Measurements from ENCODE around the gene SPOUT1. TPM values are rescaled to one million over a fixed set of nuclear protein-coding genes. Genes with fewer than 3 reads are reported as not detected.

Gene SPOUT1
- total and polyA plus RNA-seq, 2 experiments from 2014 or later, result 24.2 to 52.1 TPM

Other genes with a start within 250 kb of the SPOUT1 start
- gene DYNC2I2, start 172.9 kb downstream of the SPOUT1 start, total RNA-seq, result 77.2 and 94.9 TPM in 2 replicates
- gene DYNC2I2, start 172.9 kb downstream of the SPOUT1 start, polyA plus RNA-seq, result 81.7 and 119 TPM in 2 replicates
- gene SET, start 140.6 kb downstream of the SPOUT1 start, total RNA-seq, result 335 and 481 TPM in 2 replicates
- 227 and 262 TPM in 2 replicates for gene SET, start 140.6 kb downstream of the SPOUT1 start, polyA plus RNA-seq
- 13.8 and 17.9 TPM in 2 replicates for gene PKN3, start 127.3 kb downstream of the SPOUT1 start, total RNA-seq
- gene PKN3, start 127.3 kb downstream of the SPOUT1 start, polyA plus RNA-seq, result 13.4 and 13.5 TPM in 2 replicates
- 58.7 and 87.1 TPM in 2 replicates for gene ZDHHC12, start 105.7 kb downstream of the SPOUT1 start, total RNA-seq
- 47.4 and 68.3 TPM in 2 replicates for gene ZDHHC12, start 105.7 kb downstream of the SPOUT1 start, polyA plus RNA-seq
- 89.6 and 94.1 TPM in 2 replicates for gene ZER1, start 57.9 kb downstream of the SPOUT1 start, total RNA-seq
- gene ZER1, start 57.9 kb downstream of the SPOUT1 start, polyA plus RNA-seq, result 74.1 and 84.7 TPM in 2 replicates
- 24.6 and 26.6 TPM in 2 replicates for gene TBC1D13, start 42.5 kb downstream of the SPOUT1 start, total RNA-seq
- 33.4 and 39.4 TPM in 2 replicates for gene TBC1D13, start 42.5 kb downstream of the SPOUT1 start, polyA plus RNA-seq
- 93.3 and 136 TPM in 2 replicates for gene ENDOG, start 11.3 kb downstream of the SPOUT1 start, total RNA-seq
- gene ENDOG, start 11.3 kb downstream of the SPOUT1 start, polyA plus RNA-seq, result 177 and 209 TPM in 2 replicates
- 23.3 and 25.0 TPM in 2 replicates for gene KYAT1, start 52.2 kb upstream of the SPOUT1 start, total RNA-seq
- 21.8 and 36.9 TPM in 2 replicates for gene KYAT1, start 52.2 kb upstream of the SPOUT1 start, polyA plus RNA-seq
- gene LRRC8A, start 52.3 kb upstream of the SPOUT1 start, total RNA-seq, result 48.1 and 55.8 TPM in 2 replicates
- 28.6 and 31.6 TPM in 2 replicates for gene LRRC8A, start 52.3 kb upstream of the SPOUT1 start, polyA plus RNA-seq
- gene PHYHD1, start 91.2 kb upstream of the SPOUT1 start, total RNA-seq, result 25.3 and 36.6 TPM in 2 replicates
- 40.8 and 43.8 TPM in 2 replicates for gene PHYHD1, start 91.2 kb upstream of the SPOUT1 start, polyA plus RNA-seq
- gene DOLK, start 117.8 kb upstream of the SPOUT1 start, total RNA-seq, result 21.0 and 32.2 TPM in 2 replicates
- gene DOLK, start 117.8 kb upstream of the SPOUT1 start, polyA plus RNA-seq, result 33.3 and 37.1 TPM in 2 replicates
- 50.8 and 52.0 TPM in 2 replicates for gene NUP188, start 117.9 kb upstream of the SPOUT1 start, total RNA-seq
- gene NUP188, start 117.9 kb upstream of the SPOUT1 start, polyA plus RNA-seq, result 35.8 and 38.9 TPM in 2 replicates
- 132 and 203 TPM in 2 replicates for gene SH3GLB2, start 198.5 kb upstream of the SPOUT1 start, total RNA-seq
- 182 and 187 TPM in 2 replicates for gene SH3GLB2, start 198.5 kb upstream of the SPOUT1 start, polyA plus RNA-seq
- 65.8 and 69.8 TPM in 2 replicates for gene MIGA2, start 206.8 kb upstream of the SPOUT1 start, total RNA-seq
- 44.7 and 48.7 TPM in 2 replicates for gene MIGA2, start 206.8 kb upstream of the SPOUT1 start, polyA plus RNA-seq